ENCODE data around the gene IFNK.
"Not testable (repeated sequence)": the region's sequence is repeated elsewhere in the genome, so short reads cannot be mapped to it uniquely, and the experiment has no call there.

IFNK gene, protein sequence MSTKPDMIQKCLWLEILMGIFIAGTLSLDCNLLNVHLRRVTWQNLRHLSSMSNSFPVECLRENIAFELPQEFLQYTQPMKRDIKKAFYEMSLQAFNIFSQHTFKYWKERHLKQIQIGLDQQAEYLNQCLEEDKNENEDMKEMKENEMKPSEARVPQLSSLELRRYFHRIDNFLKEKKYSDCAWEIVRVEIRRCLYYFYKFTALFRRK

DNA sequence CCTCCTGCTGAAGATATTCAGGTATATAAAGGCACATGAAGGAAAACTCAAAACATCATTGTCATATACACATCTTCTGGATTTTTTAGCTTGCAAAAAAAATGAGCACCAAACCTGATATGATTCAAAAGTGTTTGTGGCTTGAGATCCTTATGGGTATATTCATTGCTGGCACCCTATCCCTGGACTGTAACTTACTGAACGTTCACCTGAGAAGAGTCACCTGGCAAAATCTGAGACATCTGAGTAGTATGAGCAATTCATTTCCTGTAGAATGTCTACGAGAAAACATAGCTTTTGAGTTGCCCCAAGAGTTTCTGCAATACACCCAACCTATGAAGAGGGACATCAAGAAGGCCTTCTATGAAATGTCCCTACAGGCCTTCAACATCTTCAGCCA is at the start of gene IFNK:
TSS of gene IFNK (plus strand) at position 55 of the 400 bp plus-strand sequence. CDS start at position 102, 47 bp downstream.
- DNase-seq: no peak

DNA sequence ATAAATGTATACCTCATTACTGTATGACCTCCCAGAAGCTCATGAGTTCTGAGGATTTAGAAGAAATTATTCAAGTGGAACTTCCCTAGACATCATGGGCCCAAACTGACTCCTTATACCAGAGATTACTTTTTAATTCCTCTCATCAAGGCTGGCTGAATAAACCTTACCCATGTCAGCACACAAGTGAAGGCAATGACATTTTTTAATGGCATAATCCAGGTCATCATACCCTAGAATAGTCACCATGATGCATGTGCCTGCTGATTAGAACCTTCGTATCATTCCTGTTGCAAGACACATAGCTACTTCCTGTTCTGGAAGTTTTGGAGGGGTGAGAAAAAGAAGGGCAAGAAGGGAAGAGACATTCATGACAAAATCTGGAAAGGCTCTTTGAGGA is 49.8 kb upstream of the IFNK start:
- DNase-seq: no peak

DNA sequence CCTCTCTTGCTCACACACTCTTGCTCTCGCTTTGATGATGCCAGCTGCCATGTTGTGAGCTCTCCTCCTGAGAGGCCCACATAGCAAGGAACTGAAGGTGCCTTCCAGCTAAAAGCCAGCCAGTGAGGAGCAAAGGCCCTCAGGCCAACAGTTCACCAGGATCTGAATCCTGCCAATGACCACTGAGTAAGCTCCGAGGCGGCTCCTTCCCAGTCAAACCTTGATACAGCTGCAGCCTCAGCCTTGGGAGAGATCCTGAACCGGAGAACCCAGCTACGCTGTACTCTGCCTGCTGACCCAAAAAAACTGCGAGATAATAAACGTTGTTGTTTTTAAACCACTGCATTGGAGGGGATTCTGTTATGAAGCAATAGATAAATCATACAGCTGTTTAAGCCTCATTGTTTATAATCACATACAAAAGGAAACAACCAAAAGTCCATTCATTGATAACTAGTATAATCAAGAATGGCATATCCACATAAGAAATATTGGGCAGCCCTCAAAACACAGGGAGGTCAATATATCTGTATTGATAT is 49.0 kb upstream of the IFNK start:
- DNase-seq: no peak

DNA sequence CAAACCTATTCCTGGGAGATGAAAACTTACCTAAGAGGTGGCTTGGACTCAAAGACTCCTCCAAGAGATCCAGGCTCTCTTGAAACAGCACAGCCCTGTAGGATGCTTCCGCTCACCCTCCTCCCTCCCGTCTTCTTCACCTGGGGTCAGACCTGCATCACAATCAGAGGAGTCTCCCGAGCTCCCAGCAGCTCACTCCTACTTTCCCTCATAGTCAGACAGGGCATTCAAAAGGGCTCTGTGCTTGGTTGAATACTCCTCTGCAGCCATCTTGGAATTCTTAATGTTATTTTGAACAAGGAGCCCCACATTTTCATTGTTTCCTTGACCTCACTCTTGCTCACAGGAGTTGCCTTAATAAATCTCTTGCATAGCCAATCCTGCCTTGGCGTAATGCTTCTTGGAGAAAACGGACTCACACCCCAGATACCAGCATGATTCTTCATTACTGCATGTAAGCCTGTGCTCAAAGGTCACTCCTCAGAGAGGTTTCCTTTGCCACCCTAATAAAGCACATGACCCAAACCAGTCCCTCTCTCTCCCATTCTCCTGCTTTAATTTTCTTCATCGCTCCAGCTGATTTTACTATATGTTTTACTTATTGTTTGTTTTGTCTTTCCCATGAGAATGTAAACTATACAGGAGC is 47.1 kb upstream of the IFNK start:
- DNase-seq: no peak

DNA sequence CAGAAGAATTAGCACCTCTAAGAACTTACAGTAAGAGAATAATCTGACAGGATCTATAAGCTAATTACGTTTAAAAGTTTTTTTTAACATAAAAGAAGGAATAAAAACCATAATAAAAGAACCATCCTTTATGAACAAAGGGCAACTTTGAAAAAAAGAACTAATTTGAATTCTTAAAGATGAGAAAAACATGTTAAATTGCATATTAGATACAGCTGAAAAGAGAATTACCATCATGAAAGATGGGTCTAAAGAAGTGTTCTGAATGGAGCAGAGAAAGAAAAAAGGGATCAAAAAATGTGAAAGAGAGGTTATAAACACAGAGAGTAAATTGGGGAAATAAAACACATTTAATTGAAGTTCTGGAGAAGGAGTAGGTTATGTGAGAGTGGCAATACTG is 45.8 kb upstream of the IFNK start:
- no peak for DNase-seq

DNA sequence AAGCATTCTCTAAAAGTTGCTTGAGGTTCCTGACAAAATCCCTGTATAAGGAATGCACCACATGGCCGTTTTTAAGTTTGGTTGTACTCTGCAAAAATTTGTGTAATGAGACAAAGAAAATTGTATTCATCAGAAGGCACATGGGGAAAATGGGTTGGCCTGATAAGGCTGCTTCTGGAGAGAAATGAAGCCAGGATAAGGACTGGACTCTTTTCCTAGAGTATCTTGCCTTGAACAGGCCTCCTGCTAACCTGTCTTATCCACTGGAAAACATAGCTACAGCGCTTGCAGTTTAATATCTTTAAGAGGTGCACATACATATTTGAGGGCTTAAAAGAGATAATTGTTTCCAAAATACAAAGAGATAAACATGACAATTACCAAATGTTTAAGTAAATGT is 41.4 kb upstream of the IFNK start:
- DNase-seq: no peak

DNA sequence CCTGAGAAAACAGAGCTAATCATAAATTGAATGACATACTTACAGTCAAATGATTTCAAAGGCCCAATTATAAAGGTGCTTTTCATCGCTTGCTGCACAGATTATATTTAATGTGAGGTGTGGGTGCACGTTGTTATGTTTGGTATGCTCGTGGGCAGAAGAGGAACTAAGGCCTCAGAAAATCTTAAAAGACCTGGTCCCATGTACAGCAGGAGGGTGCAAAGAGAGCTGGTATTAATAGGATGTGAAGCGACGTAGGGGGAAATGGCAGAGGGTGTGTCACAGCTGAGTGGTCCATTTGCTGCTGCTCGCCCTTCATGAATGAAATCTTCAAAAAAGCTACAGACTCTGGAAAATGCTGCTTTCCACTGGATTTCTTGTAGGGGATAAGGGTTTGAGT is 40.5 kb upstream of the IFNK start:
- DNase-seq: no peak

DNA sequence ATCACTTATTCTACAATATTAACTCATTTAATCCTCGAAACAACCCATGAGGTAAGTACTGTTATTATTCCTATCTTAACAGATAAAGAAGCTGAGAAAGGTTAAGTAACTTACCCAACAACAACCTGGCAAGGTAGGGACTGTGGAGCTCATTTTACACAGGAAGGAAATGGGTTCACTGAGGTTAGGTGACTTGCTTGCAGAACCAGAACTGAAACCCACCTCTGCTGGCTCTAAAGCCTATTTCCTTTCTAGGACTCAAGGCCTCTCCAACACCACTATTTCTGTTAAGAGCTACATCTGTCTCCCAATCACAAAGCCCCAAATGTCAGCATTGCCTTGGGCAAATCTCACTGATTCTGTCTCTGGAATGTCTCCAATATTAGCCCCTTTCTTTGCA is 38.9 kb upstream of the IFNK start:
- no peak for DNase-seq

DNA sequence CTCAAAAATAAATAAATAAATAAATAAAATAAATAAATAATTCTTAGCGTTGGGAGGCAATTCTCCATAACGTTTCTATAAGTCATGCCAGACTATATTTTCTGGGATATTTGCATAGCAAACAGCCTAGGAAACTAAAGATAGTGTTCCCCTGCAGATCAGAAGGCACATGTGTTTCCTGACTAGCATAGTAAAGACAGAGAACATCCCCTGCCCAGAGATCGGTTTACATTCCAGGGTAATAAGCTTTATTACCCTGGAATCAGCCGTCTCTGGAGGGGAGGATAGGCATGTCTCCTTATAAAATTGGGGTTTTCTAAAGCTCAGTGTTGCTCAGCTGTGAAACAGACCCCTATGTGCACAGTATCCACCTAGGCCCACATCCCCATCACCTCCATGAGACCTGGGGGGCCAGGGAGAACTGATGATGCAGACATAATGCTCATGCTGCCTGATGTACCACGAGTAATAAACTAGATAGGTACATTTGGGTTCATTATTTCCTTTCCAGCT is 36.9 kb upstream of the IFNK start:
- no peak for DNase-seq

DNA sequence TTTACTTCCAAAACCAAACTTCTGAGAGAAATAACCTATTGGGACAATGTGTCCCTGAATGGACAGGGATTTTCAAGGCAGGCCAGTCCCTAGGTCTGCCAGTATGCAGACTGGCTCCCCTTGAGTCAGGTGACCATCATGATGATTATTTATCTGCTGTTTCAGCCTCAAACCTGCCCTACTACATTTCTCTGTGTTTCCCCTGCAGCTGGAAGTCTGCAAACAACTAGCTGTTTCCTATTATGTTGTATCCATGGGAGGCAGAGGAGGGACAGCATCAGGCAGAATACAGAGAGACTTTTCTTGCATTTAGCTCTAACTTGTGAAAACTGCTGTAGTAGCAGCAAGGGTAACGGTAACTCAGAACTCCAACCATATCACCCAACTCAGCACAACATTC is 36.2 kb upstream of the IFNK start:
- DNase-seq: no peak

DNA sequence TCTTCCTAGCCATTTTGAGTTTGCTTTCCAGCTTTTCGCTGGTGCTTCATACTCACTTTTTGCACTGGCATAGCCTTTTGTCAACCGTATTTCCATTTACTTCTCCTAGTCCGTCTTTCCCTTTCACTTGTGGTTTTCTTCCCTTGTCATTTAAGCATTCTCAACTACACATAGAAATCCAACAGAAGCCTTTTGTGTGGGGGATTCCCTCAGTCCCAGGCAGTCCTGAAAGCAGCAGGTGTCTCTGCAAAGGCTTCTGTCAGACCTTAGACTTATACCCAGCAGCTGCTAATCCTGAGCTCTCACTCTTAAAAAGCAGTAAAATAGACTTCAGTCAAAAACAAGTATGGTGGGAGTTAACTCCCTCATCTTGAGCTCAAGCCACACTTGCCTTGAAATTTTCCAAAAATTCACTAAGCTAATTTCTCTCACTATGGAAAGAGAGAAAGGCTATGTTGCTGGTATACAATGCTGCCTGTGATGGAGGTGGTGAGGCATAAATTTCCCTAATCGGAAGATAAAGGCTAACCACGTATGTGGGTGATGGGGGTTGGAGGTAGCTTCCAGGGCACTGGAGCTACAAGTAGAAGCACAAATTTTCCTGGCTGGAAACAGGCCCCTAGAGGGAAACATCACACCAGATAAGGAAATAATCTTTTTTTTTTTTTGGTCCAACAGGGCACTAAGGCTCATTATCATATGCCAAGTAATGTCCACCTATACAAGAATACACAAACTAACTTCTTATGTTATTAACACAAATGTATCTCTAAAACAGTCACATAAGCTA is 34.8 kb upstream of the IFNK start:
- no peak for DNase-seq

DNA sequence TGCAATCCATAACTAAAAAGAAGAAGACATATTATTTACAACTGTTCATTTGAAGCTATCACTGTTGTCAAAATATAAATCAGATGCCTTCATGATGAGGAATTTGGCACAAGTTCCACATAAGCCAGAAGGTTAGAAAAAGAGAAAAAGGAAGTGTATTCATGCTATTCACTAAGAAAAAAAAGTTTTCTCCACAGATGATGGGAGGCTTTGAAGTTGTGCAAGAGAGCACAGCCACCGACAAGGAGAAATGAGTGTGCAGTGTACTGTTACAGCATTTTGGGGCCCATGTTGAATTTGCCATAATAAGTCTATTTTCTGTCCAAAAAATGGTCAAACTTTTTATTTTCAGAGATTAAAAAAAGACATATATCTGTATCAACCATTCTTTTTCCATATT is 32.9 kb upstream of the IFNK start:
- DNase-seq: no peak

DNA sequence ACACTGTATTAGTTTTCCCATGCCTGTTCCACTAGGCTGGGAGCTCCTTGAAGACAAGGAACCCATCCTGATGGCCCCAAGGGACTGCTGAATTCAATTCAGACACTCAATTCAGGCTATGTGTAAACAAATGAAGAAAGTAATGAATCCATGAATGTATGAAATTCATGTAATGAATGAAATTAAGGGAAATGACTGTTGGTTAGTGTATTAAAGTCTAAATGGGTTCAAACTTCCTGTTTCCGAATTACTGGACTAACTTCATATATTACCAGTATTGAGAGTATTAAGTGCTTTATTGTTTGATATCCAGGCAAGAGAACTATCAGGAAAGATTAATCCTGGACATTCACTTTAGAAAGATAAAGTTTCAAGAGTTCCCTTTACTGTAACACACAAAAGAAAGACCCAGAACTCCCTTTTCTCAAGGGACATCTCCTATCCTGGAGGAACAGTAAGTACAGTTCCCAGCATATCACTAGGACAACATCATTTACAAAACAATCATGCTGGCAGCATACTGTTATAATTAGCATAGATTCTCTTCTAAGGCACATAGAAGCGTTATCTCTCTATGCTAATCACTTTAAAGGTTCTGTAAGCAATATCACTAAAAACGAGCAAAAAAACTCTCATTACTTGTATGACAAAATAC is 28.5 kb upstream of the IFNK start:
- no peak for DNase-seq

DNA sequence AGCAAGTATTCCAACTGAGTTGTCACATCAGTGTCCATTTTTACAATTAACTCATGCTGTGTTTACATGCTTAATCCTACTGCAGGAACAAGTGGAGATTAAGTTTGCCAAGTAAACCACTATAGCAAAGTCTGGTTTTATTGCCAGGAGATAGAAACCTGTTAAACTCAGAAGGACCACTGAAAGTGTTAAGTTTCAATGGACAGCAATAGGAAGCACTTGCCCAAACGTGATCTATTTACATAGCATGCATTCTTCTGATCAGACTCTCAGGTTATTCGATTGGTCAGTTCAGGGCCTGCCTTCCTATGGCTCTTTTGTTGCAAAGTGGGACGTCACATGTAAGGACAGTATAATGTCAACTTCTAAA is 28.0 kb upstream of the IFNK start:
- no peak for DNase-seq

DNA sequence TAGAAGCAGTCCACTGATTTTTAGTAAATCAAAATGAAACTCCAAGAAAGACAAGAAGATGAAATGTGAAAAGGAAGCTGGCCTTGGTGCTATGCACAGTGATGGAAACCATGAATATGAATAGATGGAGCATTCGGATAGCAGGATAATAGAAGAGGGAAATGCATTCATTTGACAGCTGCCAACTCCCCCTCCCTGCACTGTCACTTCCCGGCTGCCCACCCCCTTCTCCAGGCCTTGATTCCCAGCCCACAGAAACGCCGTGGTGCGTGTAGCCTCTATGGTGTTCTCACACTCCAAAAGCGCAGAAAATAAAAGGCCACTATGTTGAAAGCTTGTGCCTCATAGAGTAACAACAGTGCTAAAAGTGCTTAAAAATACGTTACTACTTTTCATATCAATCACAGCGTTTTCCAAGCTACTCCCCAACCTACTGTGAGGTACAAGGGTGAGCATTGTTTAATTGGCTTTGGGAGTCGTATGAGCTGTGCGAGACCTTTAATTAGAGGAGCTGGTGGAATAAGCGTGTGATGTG is 26.1 kb upstream of the IFNK start:
- no peak for DNase-seq

DNA sequence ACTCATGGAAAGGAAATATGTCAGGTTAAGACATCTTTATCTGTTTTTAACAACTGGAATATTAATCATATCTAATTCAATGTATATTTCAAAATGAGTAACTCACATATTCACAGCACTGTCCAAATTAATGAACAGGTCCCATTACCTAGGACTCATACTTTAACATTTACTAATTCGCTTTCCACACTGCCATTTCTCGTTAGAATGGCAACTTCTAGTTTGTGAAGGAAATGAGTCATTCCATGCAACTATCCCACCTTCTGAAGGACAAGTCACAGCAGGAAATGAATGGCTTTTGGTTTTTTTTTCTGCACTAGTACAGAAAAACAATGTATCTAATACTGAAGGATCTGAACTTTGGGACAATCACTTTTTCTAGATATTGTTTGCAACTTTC is 24.6 kb upstream of the IFNK start:
- no peak for DNase-seq

DNA sequence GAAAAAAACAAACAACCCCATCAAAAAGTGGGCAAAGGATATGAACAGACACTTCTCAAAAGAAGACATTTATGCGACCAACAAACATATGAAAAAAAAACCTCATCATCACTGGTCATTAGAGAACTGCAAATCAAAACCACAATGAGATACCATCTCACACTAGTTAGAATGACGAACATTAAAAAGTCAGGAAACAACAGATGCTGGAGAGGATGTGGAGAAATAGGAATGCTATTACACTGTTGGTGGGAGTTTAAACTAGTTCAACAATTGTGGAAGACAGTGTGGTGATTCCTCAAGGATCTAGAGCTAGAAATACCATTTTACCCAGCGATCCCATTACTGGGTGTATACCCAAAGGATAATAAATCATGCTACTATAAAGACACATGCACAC is 23.2 kb upstream of the IFNK start:
- not testable (repeated sequence) for DNase-seq

DNA sequence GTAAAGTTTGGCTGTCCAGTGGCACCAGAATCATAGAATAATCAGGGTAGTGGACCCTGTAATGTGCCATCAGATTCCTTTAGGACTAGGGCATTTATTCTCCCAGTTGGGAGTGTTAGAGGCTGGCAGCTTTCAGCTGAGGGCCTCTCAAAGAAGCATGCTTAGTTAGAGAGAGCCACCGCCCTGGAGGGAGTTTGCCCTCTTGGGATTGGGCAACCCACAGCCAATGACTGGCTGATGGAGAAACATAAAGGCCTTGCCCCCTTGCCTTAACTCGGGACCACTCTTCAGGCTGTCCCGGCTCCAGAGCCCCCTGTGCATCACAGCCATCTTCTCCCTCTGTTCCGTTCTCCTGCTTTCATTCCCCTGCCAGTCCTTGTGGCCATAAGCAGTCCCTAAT is 20.5 kb upstream of the IFNK start:
- DNase-seq: no peak

DNA sequence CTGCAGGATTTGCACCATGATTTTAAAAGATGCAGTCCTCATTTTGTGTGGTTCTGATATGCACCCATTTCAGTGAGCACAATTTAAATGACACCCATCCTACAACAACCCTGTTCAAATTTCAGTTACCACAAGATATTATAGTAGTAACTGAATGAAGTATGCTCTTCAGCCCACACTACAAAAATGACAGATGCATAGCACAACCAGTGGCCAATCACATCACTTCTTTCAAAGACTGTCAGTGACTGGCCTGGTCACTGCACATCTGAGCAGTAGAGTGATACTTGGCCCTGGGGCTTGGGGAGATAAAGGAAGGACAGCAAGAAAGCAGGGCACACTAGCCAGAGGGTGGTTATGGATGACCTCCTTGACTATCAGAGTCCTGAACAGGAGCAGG is 19.8 kb upstream of the IFNK start:
- DNase-seq: no peak

DNA sequence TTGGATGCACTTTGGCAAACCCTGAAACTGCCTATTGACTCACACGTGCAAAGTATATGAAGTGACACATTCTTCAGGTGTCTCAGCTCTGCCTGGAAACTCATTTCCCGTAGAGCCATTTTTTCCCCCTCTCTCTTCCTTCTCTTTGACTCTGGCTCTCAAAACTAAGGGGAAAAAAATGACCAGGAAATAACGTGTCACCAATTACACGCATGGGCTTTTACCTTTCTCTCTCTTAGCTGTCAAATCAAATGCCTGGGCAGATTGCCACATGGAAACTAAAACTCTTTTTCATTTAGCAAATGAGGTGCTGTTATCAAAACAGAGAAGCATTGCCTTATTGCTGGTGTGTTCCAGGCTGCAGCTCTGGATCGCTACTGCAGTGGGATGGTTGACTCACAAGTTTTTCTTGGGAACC is 18.3 kb upstream of the IFNK start:
- no peak for DNase-seq

DNA sequence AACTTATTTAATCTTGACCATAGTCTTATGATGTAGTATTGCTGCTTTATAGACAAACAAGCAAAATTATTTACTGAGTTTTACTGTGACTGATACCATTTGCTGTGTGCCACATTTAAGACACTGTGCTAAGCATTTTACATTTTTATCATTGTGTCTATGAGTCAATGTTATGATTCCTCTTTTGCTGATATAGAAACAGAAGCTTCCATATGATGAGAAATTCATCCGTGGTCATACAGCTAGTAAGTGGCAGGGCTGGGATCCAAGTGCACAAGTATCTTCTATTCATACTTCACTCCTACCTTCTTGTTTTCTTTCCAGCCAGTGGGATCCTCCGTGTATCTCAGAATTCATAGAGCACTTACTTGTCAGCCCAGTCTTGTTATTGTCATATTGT is 17.1 kb upstream of the IFNK start:
- no peak for DNase-seq

DNA sequence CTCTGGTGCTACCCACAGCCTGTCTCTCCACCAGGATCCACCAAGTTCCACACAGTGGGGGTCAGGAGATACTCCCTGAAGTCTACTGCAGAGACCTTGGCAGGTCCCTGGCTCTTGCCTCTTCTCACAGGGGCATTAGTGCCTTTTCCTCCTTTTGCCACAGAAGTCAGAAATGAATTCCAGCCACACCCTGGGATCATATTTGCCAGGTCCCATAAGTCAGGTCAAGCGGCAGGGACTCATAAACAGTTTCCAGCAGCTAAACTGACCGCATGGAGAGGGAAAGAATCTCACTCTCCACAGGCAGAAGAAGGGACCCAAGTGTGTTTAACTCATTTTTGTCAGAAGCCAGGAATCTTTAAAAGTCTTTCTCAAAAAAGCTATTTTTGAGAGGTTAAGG is 13.3 kb upstream of the IFNK start:
- no peak for DNase-seq

DNA sequence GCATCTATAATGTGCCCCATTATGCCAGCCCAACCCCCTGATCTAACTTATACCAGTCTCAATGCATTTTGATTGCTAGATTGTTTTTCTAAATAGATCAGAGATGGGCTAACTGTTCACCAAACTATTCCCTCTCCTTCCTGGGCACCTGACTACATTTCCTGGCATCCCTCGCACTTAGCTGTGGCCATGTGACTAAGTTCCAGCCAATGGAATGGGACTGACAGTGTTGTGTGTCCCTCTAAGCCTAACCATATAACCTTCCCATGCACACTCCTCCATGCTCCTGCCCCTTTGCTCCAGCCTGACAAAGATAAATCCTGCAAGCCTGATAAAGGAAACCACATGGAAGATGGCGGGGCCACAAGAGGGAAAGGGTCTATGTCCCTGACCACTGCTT is 12.3 kb upstream of the IFNK start:
- DNase-seq: no peak

All from stimulated activated CD4-positive, alpha-beta T cell treated with anti-CD3 and anti-CD28 coated beads, Interleukin-2, amount 100 ng/mL, for 48 hours (primary cell).